NCI-H2196 treated with DMSO at 0.1 percent for 48 hours (cell line): ENCODE results near the gene CST5.
A peak's percentile ranks its signal among the peaks of the same experiment; 100 is the strongest.
"Not testable (repeated sequence)": the region's sequence is repeated elsewhere in the genome, so short reads cannot be mapped to it uniquely, and the experiment has no call there.

ENCODE experiments used
- DNase-seq: peaks from one replicate; lab custom pipeline; 2025; ENCODE audit not compliant: unreplicated experiment; lab: John Stamatoyannopoulos, UW

The CST5 gene

DNA sequence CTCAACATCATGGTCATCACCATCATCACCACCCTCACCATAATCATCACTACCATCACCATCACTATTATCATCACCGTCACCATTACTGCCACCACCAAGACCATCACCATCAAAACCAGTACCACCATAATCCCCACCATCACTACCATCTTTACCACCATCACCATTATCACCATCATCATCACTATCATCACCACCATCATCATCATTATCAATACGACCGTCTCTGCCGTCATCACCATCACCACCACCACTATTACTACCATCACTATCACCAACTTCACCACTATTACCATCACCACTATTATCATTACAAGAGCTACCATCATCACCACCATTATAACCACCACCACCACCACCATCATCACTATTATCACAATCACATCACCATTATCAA, 11.3 kb upstream of the CST5 start:
- DNase-seq: not testable (repeated sequence)

GRCh38 chr20:23889775-23890187, 10.2 kb upstream of the CST5 start:
- DNase-seq: peak; percentile 5

GRCh38 chr20:23887856-23888255, 8.3 kb upstream of the CST5 start:
- no peak for DNase-seq

GRCh38 chr20:23884771-23885162, 5.2 kb upstream of the CST5 start:
- DNase-seq: no peak

GRCh38 chr20:23884136-23884770, 4.7 kb upstream of the CST5 start:
- DNase-seq: no peak

DNA sequence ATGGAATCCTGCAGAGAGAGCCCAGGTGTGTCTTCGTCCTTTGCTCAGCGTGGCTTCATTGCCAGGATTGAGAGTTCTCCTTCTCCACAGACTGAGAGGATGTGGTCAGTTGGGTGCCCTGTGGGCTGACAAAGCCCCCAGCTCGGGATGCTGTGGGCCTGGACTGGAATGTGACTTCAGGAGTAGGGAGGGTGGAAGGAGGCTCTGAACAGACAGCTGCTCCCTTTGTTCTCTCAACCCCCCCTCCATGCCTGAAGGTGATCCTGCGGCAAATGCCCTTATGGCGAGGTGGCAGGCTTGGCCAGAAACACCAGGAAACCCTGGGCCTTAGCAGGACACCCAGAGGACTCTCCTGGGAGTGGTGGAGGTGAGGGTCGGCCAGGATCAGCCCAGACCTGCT, 1.8 kb upstream of the CST5 start:
- no peak for DNase-seq

DNA sequence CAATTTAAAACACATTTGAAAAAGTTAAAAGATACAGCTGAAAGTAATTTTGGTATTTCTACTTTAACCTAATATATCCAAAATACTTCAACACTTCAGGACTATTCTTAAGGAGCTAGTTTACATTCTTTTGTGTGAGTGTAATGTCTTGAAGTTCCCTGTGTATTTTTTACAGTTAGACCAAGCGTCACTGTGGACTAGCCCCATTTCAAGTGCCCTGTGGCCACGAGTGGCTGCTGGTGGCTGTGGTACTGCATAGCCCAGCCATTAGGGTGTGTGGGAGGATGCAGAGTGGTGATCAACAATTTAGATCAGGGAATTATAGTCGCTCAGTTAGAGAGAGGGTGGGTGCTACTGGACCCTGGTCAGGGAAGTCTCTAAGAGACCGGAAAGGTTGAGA, 869 bp upstream of the CST5 start:
- DNase-seq: no peak

DNA sequence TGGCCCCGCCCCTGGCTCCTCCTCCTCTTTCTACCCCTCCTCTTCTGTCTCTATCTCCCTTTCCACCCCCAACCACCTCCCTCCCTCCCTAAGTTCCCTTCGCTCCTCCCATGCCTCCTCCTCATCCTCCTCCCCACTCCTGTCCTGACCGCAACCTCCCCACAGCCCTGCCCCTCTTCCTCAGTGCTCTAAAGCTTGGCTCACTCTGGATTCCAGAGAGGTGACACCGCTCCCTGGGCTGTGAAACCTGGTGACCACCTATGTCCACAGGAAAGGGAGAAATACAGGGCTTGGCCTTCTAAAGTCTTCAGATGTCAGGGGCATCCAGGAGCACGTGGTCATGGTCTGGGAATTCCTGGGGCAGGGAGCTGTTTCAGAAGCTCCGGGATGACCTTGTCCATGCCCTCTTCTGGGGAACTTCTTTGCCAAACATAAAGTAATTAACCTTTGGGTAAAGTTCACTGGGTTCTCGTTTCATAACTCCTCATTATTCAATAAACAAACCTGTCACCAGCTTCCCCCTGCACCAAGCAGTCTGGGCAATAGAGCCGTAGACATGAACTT, 345 bp upstream of the CST5 start:
- no peak for DNase-seq

- no peak for DNase-seq
These were observed 761 bp downstream of the CST5 start for GRCh38 chr20:23878787-23879186.

- DNase-seq: not testable (repeated sequence)
These were observed 1.5 kb downstream of the CST5 start for GRCh38 chr20:23878016-23878542.

DNA sequence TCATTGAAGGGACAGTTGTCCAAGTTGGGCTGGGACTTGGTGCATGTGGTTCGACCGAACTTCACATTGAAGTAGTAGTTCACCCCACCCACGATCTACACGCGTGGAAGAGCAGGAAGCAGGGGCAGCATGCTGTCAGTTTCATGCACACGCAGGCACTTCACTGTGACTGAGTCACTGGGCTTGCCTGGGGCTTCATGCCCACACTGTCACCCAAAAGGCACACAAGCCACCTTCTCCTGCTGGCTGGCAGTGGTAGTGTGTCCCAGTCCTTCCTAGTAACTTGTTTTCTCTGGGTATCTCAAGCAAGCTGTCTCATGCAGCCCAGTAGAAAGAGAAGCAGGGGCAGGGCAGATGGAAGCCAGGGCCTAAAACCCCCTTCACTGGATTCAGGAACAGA, 2.0 kb downstream of the CST5 start:
- DNase-seq: no peak

DNA sequence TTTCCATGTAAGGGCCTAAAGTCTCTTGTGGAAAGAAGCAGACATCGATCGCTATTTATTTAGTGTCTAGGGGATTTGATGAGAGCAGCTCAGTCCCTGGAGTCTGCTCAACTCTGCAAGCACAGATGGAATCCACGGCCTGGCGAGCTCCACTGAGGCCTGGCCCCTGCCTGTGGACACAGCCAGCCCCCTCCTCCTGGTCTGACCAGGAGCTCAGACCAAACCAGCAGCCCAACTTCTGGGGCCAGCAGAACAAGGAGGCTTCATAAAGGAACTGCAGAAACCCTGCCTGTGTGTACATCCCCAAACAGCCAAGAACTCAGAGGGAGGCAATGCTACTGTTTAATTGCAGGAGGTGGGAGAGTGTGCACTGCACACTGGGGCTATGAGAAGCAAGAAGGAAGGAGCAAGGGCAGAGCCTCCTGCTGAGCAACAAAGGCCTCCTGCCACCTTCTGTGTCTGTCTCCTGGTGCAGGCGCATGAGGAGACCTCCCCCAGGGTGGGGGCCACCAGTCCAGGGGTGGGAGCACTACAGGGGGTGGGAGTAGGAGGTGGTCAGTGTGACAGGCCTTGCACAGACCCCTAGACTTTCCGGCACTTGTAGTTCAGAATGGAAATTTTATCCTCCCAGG, 3.8 kb downstream of the CST5 start:
- no peak for DNase-seq

GRCh38 chr20:23874747-23875146, 4.8 kb downstream of the CST5 start:
- no peak for DNase-seq

DNA sequence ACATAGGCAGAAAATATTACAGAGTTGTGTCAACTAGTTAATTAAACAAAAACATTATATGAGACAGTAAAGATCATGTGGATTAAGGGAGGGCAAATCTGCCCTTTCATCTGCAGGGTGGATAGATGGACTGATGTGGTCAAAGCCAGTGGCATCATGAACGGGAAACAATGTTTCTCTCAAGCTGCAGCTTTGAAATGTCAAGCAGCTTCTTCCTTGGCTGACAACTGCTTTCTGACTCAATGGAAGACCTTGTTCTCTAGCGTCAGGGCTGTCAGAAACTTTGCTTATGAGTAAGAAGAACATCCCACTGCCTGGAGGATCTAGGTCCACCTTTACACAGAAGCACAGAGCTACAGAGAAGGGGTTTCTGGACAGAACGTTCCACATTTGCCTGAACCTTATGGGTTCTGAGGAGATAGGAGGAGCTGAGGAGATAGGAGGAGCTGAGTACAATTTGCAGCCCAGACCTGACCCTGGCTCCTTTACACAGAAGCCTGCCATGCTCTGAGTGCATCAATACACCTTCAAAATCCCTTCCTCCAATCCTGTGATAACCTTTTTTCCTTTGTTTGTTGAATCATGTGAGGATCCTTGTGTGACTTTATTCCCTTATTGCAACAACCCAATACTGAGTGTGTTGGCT, 6.1 kb downstream of the CST5 start:
- no peak for DNase-seq

- DNase-seq: no peak
These were observed 7.5 kb downstream of the CST5 start for GRCh38 chr20:23872065-23872464.

- no peak for DNase-seq
These were observed 9.1 kb downstream of the CST5 start for GRCh38 chr20:23870461-23870860.

- DNase-seq: no peak
These were observed 10.0 kb downstream of the CST5 start for GRCh38 chr20:23869520-23869919.

DNA sequence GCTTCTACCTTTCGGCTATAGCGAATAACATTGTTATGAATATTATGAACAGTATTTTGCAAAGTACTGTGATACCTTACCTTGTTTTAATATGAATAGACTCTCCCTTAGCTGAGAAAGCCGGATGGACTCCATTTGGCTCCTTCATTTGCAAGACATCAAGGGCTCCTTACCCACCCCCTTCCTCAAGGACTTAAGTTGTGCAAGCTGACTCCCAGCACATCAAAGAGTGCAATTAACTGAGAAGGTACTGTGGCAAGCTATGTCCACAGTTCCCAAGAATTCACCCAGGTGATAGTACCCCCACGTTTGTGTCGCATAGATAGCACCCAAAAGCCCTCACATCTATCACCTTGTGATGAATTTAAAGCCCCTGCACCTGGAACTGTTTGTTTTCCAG, 11.2 kb downstream of the CST5 start:
- DNase-seq: no peak

- DNase-seq: no peak
These were observed 12.3 kb downstream of the CST5 start for GRCh38 chr20:23867152-23867776.

DNA sequence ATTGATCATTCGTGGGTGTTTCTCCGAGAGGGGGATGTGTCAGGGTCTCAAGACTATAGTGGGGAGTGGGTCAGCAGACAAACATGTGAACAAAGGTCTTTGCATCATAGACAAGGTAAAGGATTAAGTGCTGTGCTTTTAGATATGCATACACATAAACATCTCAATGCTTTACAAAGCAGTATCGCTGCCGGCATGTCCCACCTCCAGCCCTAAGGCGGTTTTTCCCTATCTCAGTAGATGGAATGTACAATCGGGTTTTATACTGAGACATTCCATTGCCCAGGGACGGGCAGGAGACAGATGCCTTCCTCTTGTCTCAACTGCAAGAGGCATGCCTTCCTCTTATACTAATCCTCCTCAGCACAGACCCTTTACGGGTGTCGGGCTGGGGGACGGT, 18.8 kb downstream of the CST5 start:
- not testable (repeated sequence) for DNase-seq

GRCh38 chr20:23857962-23858595, 21.5 kb downstream of the CST5 start:
- no peak for DNase-seq
